ENCODE measurements around the gene AMPD1. TPM values are rescaled to one million over a fixed set of nuclear protein-coding genes. Genes with fewer than 3 reads are reported as not detected.

AMPD1 gene
- total RNA-seq, 1 donor from 2014 or later, result not detected

DNA sequence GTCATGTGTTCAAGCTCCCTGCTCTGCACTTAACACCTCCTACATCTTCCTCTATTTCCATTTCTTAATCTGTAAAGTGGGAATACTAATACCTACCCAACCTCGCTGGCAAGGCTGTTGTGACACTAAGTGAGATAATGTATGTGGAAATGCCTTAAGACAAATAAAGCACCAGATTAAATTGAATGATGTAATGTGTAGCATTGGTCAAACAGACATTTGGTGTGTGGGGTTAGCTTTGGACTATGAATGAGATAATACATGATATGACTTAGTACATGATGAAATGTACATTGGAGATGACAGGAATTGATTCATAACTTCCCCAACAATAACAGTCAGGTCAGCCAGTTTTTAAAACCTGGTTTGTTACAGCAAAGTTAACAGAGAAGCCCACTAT, 5.2 kb downstream of the AMPD1 start:
- Mint-ChIP-seq H3K4me3 (no peak overlapping the region), H3K27ac (ENCODE audit: unreplicated experiment) (no peak overlapping the region), H3K4me1 (no peaks in the 10 kb centered on the region), H3K36me3 (ENCODE audit: low read depth) (no peaks in the 10 kb centered on the region), H3K27me3 (ENCODE audit: low read depth) (peaks cover 43% of the 10 kb centered on the region), H3K9me3 (no peaks in the 10 kb centered on the region)
- no peak for DNase-seq (ENCODE audit: low read depth, low spot score)
- no peak for TF ChIP-seq CTCF (conservative IDR thresholded peaks at IDR 0.05)

GRCh38 chr1:114688526-114688925, 6.8 kb downstream of the AMPD1 start:
- no peak for TF ChIP-seq CTCF (conservative IDR thresholded peaks at IDR 0.05)
- no peaks in the 10 kb centered on the region for H3K9me3 Mint-ChIP-seq
- no peaks in the 10 kb centered on the region for H3K36me3 Mint-ChIP-seq (ENCODE audit: low read depth)
- DNase-seq (ENCODE audit: low read depth, low spot score), result no peak
- no peak overlapping the region for H3K4me3 Mint-ChIP-seq
- peaks cover 54% of the 10 kb centered on the region for H3K27me3 Mint-ChIP-seq (ENCODE audit: low read depth)
- H3K27ac Mint-ChIP-seq (ENCODE audit: unreplicated experiment), result no peak overlapping the region
- no peaks in the 10 kb centered on the region for H3K4me1 Mint-ChIP-seq

DNA sequence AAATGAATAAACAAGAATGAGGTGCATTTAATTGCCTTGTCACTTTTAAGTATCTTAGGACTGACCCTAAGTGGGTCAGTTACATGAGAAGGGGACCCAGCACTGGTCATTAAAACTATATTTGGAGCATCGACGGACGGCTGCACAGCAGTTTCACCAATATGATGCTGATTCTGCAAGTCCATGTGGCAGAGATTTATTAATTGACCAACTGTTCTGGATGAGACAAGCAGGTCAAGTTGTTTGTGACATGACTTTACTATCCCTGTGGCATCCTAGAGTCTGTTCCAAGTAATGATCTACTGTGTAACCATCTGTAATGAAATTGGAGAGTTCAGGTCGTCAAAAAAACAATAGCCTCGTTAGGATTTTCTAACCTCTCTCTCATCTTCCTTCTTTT, 9.5 kb downstream of the AMPD1 start:
- no peak overlapping the region for H3K4me3 Mint-ChIP-seq
- DNase-seq (ENCODE audit: low read depth, low spot score), result no peak
- H3K27me3 Mint-ChIP-seq (ENCODE audit: low read depth), result peaks cover 62% of the 10 kb centered on the region
- TF ChIP-seq CTCF (conservative IDR thresholded peaks at IDR 0.05), result no peak
- H3K27ac Mint-ChIP-seq (ENCODE audit: unreplicated experiment), result no peak overlapping the region
- H3K4me1 Mint-ChIP-seq, result no peaks in the 10 kb centered on the region
- no peaks in the 10 kb centered on the region for H3K36me3 Mint-ChIP-seq (ENCODE audit: low read depth)
- no peaks in the 10 kb centered on the region for H3K9me3 Mint-ChIP-seq

DNA sequence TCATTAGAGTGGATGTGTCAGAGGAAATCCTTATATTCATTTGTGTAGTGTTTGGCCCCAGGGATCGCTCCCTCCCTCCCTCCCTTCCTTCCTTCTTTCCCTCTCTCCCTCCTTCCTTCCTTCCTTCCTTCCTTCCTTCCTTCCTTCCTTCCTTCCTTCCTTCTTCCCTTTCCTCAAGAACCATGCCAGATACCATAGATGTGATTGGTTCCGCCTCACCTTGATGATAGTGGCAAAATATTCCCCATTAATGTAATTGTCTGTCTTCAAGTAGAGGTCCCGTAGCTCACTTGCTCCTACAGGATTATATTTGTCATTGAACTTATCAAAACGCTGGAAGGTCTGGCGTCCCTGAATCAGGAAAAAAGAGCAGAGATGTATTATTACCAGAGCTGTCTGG, 17.7 kb downstream of the AMPD1 start:
- Mint-ChIP-seq H3K36me3 (ENCODE audit: low read depth) (no peaks in the 10 kb centered on the region), H3K9me3 (no peaks in the 10 kb centered on the region), H3K27me3 (ENCODE audit: low read depth) (peaks cover 69% of the 10 kb centered on the region), H3K4me1 (no peaks in the 10 kb centered on the region), H3K4me3 (no peak overlapping the region), H3K27ac (ENCODE audit: unreplicated experiment) (no peak overlapping the region)
- TF ChIP-seq CTCF (conservative IDR thresholded peaks at IDR 0.05), result no peak
- DNase-seq (ENCODE audit: low read depth, low spot score), result no peak

DNA sequence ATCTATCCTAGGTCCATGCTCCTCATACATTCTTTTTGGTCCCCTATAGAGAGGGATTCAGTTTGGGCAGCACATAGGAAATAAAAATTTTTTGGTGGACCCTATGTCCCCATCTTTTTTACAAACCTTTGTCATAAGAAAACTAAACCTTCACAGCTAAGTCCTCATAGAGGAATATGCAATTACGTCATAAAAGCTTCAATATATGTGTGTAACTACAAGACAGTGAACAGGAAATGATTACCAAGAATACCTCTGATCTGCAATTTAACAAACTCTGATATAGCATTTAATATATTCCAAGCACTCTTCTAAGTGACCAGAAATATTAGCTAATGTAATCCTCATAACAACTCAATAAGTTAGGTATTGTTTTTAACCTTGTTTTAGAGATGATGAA, 19.2 kb downstream of the AMPD1 start:
- Mint-ChIP-seq H3K4me1 (no peaks in the 10 kb centered on the region), H3K36me3 (ENCODE audit: low read depth) (no peaks in the 10 kb centered on the region), H3K4me3 (no peak overlapping the region), H3K9me3 (no peaks in the 10 kb centered on the region), H3K27ac (ENCODE audit: unreplicated experiment) (no peak overlapping the region), H3K27me3 (ENCODE audit: low read depth) (peaks cover 79% of the 10 kb centered on the region)
- no peak for DNase-seq (ENCODE audit: low read depth, low spot score)
- no peak for TF ChIP-seq CTCF (conservative IDR thresholded peaks at IDR 0.05)

- no peak for TF ChIP-seq CTCF (conservative IDR thresholded peaks at IDR 0.05)
- H3K9me3 Mint-ChIP-seq, result no peaks in the 10 kb centered on the region
- peaks cover 78% of the 10 kb centered on the region for H3K27me3 Mint-ChIP-seq (ENCODE audit: low read depth)
- no peak for DNase-seq (ENCODE audit: low read depth, low spot score)
- no peaks in the 10 kb centered on the region for H3K36me3 Mint-ChIP-seq (ENCODE audit: low read depth)
- no peak overlapping the region for H3K27ac Mint-ChIP-seq (ENCODE audit: unreplicated experiment)
- peaks cover 4% of the 10 kb centered on the region for H3K4me1 Mint-ChIP-seq
- H3K4me3 Mint-ChIP-seq, result no peak overlapping the region
Observed at GRCh38 chr1:114671939-114672275, 23.4 kb downstream of the AMPD1 start.

Data from neural crest cell (in vitro differentiated cells).